Astrocyte (in vitro differentiated cells and primary cell): ENCODE measurements around the gene SCN8A.

Experiments
- CTCF ChIP-seq: IDR thresholded peaks from 2 replicates; pipeline ENCODE4 v1.5.1; 2011; ENCODE audit warnings: low read depth, mild to moderate bottlenecking, inconsistent platforms, low read length, moderate library complexity; ENCODE audit not compliant: insufficient read depth
- EZH2 ChIP-seq: IDR thresholded peaks from 2 replicates; pipeline ENCODE4 v1.6.1; 2012; ENCODE audit warnings: mild to moderate bottlenecking, low read length, inconsistent platforms; ENCODE audit not compliant: insufficient read depth

- TF ChIP-seq CTCF (no peak), EZH2 (no peak)
Measured at GRCh38 chr12:51846271-51846691, 255.2 kb downstream of the SCN8A start.
